Naive thymus-derived CD4-positive, alpha-beta T cell (primary cell): ENCODE data around the gene ARHGAP20. TPM values are rescaled to one million over a fixed set of nuclear protein-coding genes. Genes with fewer than 3 reads are reported as not detected.

Experiments used
- ATAC-seq: fragments of 150-1000 bp; cut with Tn5 transposase; 2 replicates; pipeline ENCODE4 v1.10.0; 2021; ENCODE audit warnings: mild to moderate bottlenecking, moderate library complexity
- CTCF ChIA-PET: fragments of 350-600 bp; sonication (Branson Sonifier 250); formaldehyde crosslinking; loops from one replicate; lab custom pipeline; 2021; ENCODE audit warnings: antibody characterized with exemption; lab: Charles Lee
- POLR2A ChIA-PET: fragments of 350-600 bp; sonication (Branson Sonifier 250); formaldehyde crosslinking; loops from one replicate; lab custom pipeline; 2021; ENCODE audit warnings: antibody characterized with exemption, inconsistent platforms; lab: Charles Lee
- DNase-seq, 9 donors: peaks; one replicate each; pipeline versions ENCODE4 v3.0.0 to v3.0.0-alpha.2; 2020 to 2022; ENCODE audit warnings: mixed read lengths in 1 of 9
- H3K27ac ChIP-seq: one replicate; pipeline ENCODE4 v1.7.0; 2013; ENCODE audit warnings: mild to moderate bottlenecking, low read depth, low read length, moderate library complexity
- H3K27me3 ChIP-seq, 2 donors: one replicate each; pipeline ENCODE4 v1.7.0; 2013; ENCODE audit warnings: low read length in 2 of 2, mild to moderate bottlenecking in 2 of 2, moderate library complexity in 2 of 2; ENCODE audit not compliant: control insufficient read depth in 2 of 2, insufficient read depth in 2 of 2
- H3K36me3 ChIP-seq, 3 experiments: 1 replicate in 2 of 3; 2 replicates in 1 of 3; pipeline ENCODE4 v1.7.0; 2013; ENCODE audit warnings: low read length in 3 of 3, mild to moderate bottlenecking in 3 of 3, moderate library complexity in 1 of 3; ENCODE audit not compliant: insufficient read depth in 3 of 3, control insufficient read depth in 2 of 3
- H3K4me1 ChIP-seq, 2 donors: one replicate each; pipeline ENCODE4 v1.7.0; 2013; ENCODE audit warnings: low read length in 2 of 2, mild to moderate bottlenecking in 2 of 2, moderate library complexity in 1 of 2; ENCODE audit not compliant: control insufficient read depth in 2 of 2, insufficient read depth in 2 of 2
- H3K4me3 ChIP-seq: 2 replicates; pipeline ENCODE4 v1.7.0; 2013; ENCODE audit warnings: mild to moderate bottlenecking, low read length
- H3K9me3 ChIP-seq, 3 experiments: 1 replicate in 2 of 3; 2 replicates in 1 of 3; pipeline ENCODE4 v1.7.0; 2013; ENCODE audit warnings: low read length in 3 of 3; ENCODE audit not compliant: control insufficient read depth in 2 of 3
- H3K27ac Mint-ChIP-seq, 9 donors: one replicate each; pipeline ENCODE4 v1.8.0; 2020 to 2022; ENCODE audit warnings: mixed read lengths in 9 of 9, mild to moderate bottlenecking in 8 of 9, moderate library complexity in 5 of 9, inconsistent platforms in 2 of 9
- H3K27me3 Mint-ChIP-seq, 5 donors: one replicate each; pipeline ENCODE4 v1.8.0; 2021 to 2022; ENCODE audit warnings: mixed read lengths in 5 of 5, mild to moderate bottlenecking in 1 of 5
- H3K36me3 Mint-ChIP-seq, 5 donors: one replicate each; pipeline ENCODE4 v1.8.0; 2020 to 2022; ENCODE audit warnings: mixed read lengths in 5 of 5, mild to moderate bottlenecking in 3 of 5, inconsistent platforms in 1 of 5
- H3K4me1 Mint-ChIP-seq, 7 donors: one replicate each; pipeline ENCODE4 v1.8.0; 2020 to 2022; ENCODE audit warnings: mixed read lengths in 7 of 7, mild to moderate bottlenecking in 3 of 7, inconsistent platforms in 1 of 7
- H3K4me3 Mint-ChIP-seq, 10 donors: one replicate each; pipeline ENCODE4 v1.8.0; 2020 to 2022; ENCODE audit warnings: mild to moderate bottlenecking in 10 of 10, mixed read lengths in 10 of 10, moderate library complexity in 6 of 10, inconsistent platforms in 2 of 10
- H3K9me3 Mint-ChIP-seq, 11 donors: one replicate each; pipeline ENCODE4 v1.8.0; 2020 to 2022; ENCODE audit warnings: mixed read lengths in 11 of 11, mild to moderate bottlenecking in 4 of 11, inconsistent platforms in 1 of 11, moderate library complexity in 1 of 11
- intact Hi-C, 2 donors: fragments of 100-400 bp; cut with micrococcal nuclease; formaldehyde crosslinking; loops; one replicate each; pipeline ENCODE4 v1.15.1; 2023
- polyA plus RNA-seq, 2 donors: library from polyadenylated mRNA; unstranded; fragments of 300-500 nt; fragmentation: Illumina TruSeq; gene quantifications; one replicate each; pipeline ENCODE4 v1.2.3, GENCODE V29; 2021
- total RNA-seq, 6 experiments: library from RNA in 5 of 6; stranded (reverse) in 5 of 6; gene quantifications; 1 replicate in 5 of 6; 2 replicates in 1 of 6; pipeline ENCODE4 v1.2.3 and lab custom pipeline; 2021 to 2026

ARHGAP20 gene
- total and polyA plus RNA-seq, 7 experiments from 2014 or later, result 0.08 to 0.11 TPM; not detected in 5

DNA sequence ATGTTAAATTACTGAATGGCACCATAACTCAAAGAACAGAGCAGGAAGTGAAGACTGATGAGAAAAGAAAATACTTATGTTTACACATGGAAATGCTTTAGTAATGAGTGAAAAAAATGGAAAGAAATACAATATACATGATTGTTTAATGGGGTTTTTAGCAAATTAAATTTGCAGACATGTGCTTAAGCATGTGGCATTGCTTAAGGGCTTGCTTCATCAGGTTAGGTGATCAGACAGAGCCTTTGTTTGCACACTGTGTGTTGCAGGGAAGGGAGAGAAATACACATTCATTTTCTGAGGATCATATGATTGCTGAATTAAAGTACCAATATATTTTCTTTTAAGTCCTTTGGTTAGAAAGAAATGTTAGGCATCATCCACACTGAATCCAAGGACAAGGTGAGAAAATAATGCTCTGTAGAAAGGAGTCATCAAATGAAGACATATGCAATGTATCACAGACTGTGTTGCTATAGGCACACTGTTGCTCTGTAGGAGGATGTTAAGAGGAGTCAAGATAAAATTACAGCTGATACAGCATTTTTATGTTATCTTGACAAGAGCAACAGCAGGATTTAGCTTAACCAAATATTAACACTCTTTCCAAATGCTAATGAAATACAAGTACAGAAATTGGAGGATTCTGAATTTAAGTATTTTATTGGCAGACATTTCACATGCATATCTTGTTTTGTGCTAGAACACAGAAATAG, 23.4 kb upstream of the ARHGAP20 start:
- ATAC-seq (no peak), DNase-seq (no peak)
- H3K27me3 Mint-ChIP-seq, result peaks cover 11 to 22% (median 14%) of the 10 kb centered on the region in 5 donors
- Histone ChIP-seq H3K9me3 (no peaks in the 10 kb centered on the region), H3K4me3 (no peak overlapping the region), H3K4me1 (no peaks in the 10 kb centered on the region), H3K27me3 (peaks cover 0 to 4% of the 10 kb centered on the region in 2 donors), H3K27ac (no peak overlapping the region), H3K36me3 (no peaks in the 10 kb centered on the region)
- POLR2A ChIA-PET, result no interaction called here
- no peaks in the 10 kb centered on the region for H3K4me1 Mint-ChIP-seq
- intact Hi-C loops, result no loop called here
- no peak overlapping the region for H3K4me3 Mint-ChIP-seq
- CTCF ChIA-PET, result no interaction called here
- H3K9me3 Mint-ChIP-seq, result peaks cover 0 to 2% (median 0%) of the 10 kb centered on the region in 11 donors
- H3K27ac Mint-ChIP-seq, result no peak overlapping the region
- H3K36me3 Mint-ChIP-seq, result no peaks in the 10 kb centered on the region

DNA sequence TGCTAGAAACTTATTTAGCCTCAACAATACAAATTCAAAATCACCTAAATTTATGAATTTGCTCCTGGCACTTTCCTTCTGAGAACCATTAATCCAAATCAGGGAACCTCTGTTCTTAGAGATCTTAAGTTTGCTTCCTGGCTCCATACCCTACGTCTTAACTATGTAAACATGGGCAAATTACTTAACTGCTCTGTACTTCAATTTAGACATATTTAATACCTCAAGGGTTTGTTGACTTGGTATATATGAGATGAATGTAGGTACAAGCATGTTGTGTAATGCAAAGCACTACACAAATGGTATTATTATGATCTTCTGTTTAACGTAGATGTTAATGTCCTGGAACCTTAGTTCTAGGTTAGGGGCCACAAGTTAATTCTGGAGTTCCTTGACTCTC, 22.6 kb upstream of the ARHGAP20 start:
- H3K36me3 ChIP-seq, result no peaks in the 10 kb centered on the region
- no peaks in the 10 kb centered on the region for H3K4me1 ChIP-seq
- Mint-ChIP-seq H3K9me3 (peaks cover 0 to 2% (median 0%) of the 10 kb centered on the region in 11 donors), H3K36me3 (no peaks in the 10 kb centered on the region), H3K27ac (no peak overlapping the region), H3K4me3 (no peak overlapping the region), H3K4me1 (no peaks in the 10 kb centered on the region), H3K27me3 (peaks cover 11 to 22% (median 14%) of the 10 kb centered on the region in 5 donors)
- no peak overlapping the region for H3K27ac ChIP-seq
- ATAC-seq (no peak), DNase-seq (no peak)
- no peaks in the 10 kb centered on the region for H3K9me3 ChIP-seq
- H3K4me3 ChIP-seq, result no peak overlapping the region
- ChIA-PET POLR2A (no interaction called here), CTCF (no interaction called here)
- intact Hi-C loops, result no loop called here
- peaks cover 0 to 4% of the 10 kb centered on the region in 2 donors for H3K27me3 ChIP-seq

DNA sequence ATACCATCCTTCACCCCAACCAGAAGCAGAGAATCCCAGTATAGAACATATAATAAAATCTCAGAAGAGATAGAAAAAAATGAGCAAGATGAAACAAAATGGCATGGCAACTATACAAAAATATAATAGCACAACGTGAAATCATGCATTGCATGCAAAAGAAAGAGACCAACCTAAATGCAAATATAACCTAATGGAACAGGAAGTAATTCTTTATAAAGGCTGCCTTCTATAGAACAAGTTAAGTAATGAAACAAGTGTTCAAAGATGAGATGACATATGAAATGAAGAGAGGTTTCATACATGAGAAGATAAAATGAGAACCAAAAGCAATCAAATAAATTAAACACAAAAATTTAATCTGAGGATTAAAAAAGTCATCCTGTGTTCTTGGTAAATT, 18.5 kb upstream of the ARHGAP20 start:
- Mint-ChIP-seq H3K4me1 (no peaks in the 10 kb centered on the region), H3K27me3 (peaks cover 9 to 40% (median 38%) of the 10 kb centered on the region in 5 donors), H3K4me3 (no peak overlapping the region), H3K9me3 (peaks cover 0 to 22% (median 3%) of the 10 kb centered on the region in 11 donors), H3K36me3 (peaks cover 0 to 4% (median 0%) of the 10 kb centered on the region in 5 donors), H3K27ac (no peak overlapping the region)
- Histone ChIP-seq H3K27me3 (peaks cover 0 to 4% of the 10 kb centered on the region in 2 donors), H3K36me3 (no peaks in the 10 kb centered on the region), H3K27ac (no peak overlapping the region), H3K9me3 (no peaks in the 10 kb centered on the region), H3K4me3 (no peak overlapping the region), H3K4me1 (no peaks in the 10 kb centered on the region)
- ChIA-PET CTCF (no interaction called here), POLR2A (no interaction called here)
- ATAC-seq, result no peak
- DNase-seq, result no peak
- intact Hi-C loops, result no loop called here

DNA sequence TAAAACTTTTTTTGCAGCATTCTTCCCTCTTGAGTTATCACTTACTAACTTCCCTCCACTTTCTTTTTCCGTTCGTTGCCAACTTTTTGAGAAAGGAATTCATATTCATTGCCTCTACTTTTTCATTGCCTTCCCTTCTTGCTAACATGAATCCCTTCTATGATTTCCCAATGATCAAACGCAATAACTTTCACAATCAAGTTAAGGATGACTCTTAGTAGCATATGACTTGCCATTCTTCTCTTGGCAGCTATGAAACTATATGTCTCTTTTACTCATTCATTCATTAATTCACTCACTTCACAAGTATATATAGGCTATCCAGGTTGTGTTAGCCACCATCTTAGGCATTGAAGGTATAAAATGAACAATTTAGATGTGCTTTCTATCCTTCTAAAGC, 16.6 kb upstream of the ARHGAP20 start:
- peaks cover 0 to 22% (median 3%) of the 10 kb centered on the region in 11 donors for H3K9me3 Mint-ChIP-seq
- peaks cover 5 to 44% (median 33%) of the 10 kb centered on the region in 5 donors for H3K27me3 Mint-ChIP-seq
- H3K36me3 Mint-ChIP-seq, result peaks cover 0 to 4% (median 0%) of the 10 kb centered on the region in 5 donors

DNA sequence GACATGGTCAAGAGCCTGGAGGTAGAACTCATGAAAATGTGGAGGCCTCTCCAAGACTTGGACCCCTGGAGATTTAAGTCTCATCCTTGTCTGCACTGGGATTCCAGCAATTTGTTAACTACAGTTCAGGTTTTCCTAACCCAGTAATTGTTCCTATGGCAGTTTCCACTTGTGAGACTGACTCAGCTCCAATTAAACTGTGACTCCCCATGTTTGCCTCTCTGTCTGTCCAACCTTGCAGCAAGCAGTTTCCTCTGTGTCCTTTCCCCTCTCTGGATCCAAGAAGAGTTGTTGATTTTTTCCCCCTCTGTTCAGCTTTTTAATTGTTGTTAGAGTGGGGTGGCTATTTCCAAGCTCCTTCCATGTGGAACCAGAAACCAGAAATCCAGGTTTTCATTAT, 16.2 kb upstream of the ARHGAP20 start:
- ChIA-PET CTCF (no interaction called here), POLR2A (no interaction called here)
- H3K36me3 Mint-ChIP-seq, result peaks cover 0 to 4% (median 0%) of the 10 kb centered on the region in 5 donors
- no peak overlapping the region for H3K27ac Mint-ChIP-seq
- H3K9me3 ChIP-seq, result no peaks in the 10 kb centered on the region
- no peaks in the 10 kb centered on the region for H3K4me1 ChIP-seq
- no peak overlapping the region for H3K27ac ChIP-seq
- no peak overlapping the region for H3K4me3 ChIP-seq
- peaks cover 8 to 48% (median 36%) of the 10 kb centered on the region in 5 donors for H3K27me3 Mint-ChIP-seq
- no peaks in the 10 kb centered on the region for H3K36me3 ChIP-seq
- DNase-seq, result no peak
- peaks cover 0 to 22% (median 3%) of the 10 kb centered on the region in 11 donors for H3K9me3 Mint-ChIP-seq
- H3K27me3 ChIP-seq, result peaks cover 0 to 4% of the 10 kb centered on the region in 2 donors
- intact Hi-C loops, result no loop called here
- H3K4me3 Mint-ChIP-seq, result no peak overlapping the region
- no peak for ATAC-seq
- no peaks in the 10 kb centered on the region for H3K4me1 Mint-ChIP-seq

More for the DNA sequence above, 16.6 kb upstream of the ARHGAP20 start:
- ChIA-PET POLR2A (no interaction called here), CTCF (no interaction called here)
- no peak for DNase-seq
- intact Hi-C loops, result no loop called here
- no peaks in the 10 kb centered on the region for H3K36me3 ChIP-seq
- no peak overlapping the region for H3K4me3 ChIP-seq
- peaks cover 0 to 4% of the 10 kb centered on the region in 2 donors for H3K27me3 ChIP-seq
- no peak overlapping the region for H3K27ac Mint-ChIP-seq
- no peaks in the 10 kb centered on the region for H3K9me3 ChIP-seq
- H3K4me1 ChIP-seq, result no peaks in the 10 kb centered on the region
- no peak overlapping the region for H3K27ac ChIP-seq
- H3K4me3 Mint-ChIP-seq, result no peak overlapping the region
- no peak for ATAC-seq
- H3K4me1 Mint-ChIP-seq, result no peaks in the 10 kb centered on the region

DNA sequence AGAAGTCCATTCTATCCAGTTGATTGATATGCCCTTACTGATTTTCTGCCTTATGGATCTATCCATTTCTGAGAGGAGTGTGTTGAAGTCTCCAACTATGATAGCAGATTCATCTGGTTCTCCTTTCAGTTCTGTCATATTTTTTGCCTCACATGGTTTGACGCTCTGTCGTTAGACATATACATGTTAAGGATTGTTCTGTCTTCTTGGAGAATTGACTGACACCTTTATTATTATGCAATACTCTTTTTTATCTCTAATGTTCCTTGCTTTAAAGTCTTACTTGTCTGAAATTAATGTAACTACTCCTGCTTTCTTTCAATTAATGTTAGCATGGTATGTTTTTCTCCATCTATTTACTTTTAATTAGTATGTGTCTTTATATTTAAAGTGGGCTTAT, 12.1 kb upstream of the ARHGAP20 start:
- Histone ChIP-seq H3K4me3 (no peak overlapping the region), H3K27me3 (no peaks in the 10 kb centered on the region), H3K27ac (no peak overlapping the region), H3K4me1 (no peaks in the 10 kb centered on the region), H3K36me3 (no peaks in the 10 kb centered on the region), H3K9me3 (no peaks in the 10 kb centered on the region)
- DNase-seq, result no peak
- peaks cover 0 to 26% (median 3%) of the 10 kb centered on the region in 11 donors for H3K9me3 Mint-ChIP-seq
- H3K4me1 Mint-ChIP-seq, result no peaks in the 10 kb centered on the region
- no peak overlapping the region for H3K27ac Mint-ChIP-seq
- ChIA-PET CTCF (no interaction called here), POLR2A (no interaction called here)
- intact Hi-C loops, result no loop called here
- H3K27me3 Mint-ChIP-seq, result peaks cover 18 to 53% (median 43%) of the 10 kb centered on the region in 5 donors
- ATAC-seq, result no peak
- peaks cover 0 to 4% (median 0%) of the 10 kb centered on the region in 5 donors for H3K36me3 Mint-ChIP-seq
- no peak overlapping the region for H3K4me3 Mint-ChIP-seq
